GM12872 (cell line): Measurements from ENCODE around the gene CXCR4.

Experiments
- CTCF ChIP-seq: IDR thresholded peaks from 3 replicates; pipeline ENCODE4 v1.5.1; 2011; ENCODE audit warnings: low read depth, mild to moderate bottlenecking, low read length, moderate library complexity; ENCODE audit not compliant: insufficient read depth

CXCR4 gene

GRCh38 chr2:136125236-136125635, 7.3 kb upstream of the CXCR4 start:
- no peak for TF ChIP-seq CTCF

GRCh38 chr2:136124805-136125204, 6.9 kb upstream of the CXCR4 start:
- TF ChIP-seq CTCF, result no peak

DNA sequence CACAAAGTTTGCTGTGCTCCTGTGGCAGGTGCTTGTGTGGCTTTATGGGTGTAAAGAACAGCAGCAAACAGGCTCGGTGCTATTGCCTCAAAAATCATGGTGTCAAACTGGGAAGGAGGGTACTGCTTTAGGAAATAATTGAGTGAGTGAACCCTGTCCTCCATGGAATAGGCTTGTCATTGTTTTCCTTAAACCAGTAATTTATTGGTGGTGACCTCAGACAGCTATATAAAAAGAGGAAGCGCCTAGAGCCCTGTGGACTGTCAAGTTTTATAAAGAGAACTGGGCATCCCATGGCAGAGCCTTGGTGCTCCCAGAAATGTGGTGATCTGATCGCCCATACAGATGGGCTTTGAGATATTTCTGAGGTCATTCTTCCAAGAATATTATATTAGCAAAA, 4.7 kb upstream of the CXCR4 start:
- no peak for TF ChIP-seq CTCF

- no peak for TF ChIP-seq CTCF
Observed at GRCh38 chr2:136121204-136121910, 3.4 kb upstream of the CXCR4 start.

DNA sequence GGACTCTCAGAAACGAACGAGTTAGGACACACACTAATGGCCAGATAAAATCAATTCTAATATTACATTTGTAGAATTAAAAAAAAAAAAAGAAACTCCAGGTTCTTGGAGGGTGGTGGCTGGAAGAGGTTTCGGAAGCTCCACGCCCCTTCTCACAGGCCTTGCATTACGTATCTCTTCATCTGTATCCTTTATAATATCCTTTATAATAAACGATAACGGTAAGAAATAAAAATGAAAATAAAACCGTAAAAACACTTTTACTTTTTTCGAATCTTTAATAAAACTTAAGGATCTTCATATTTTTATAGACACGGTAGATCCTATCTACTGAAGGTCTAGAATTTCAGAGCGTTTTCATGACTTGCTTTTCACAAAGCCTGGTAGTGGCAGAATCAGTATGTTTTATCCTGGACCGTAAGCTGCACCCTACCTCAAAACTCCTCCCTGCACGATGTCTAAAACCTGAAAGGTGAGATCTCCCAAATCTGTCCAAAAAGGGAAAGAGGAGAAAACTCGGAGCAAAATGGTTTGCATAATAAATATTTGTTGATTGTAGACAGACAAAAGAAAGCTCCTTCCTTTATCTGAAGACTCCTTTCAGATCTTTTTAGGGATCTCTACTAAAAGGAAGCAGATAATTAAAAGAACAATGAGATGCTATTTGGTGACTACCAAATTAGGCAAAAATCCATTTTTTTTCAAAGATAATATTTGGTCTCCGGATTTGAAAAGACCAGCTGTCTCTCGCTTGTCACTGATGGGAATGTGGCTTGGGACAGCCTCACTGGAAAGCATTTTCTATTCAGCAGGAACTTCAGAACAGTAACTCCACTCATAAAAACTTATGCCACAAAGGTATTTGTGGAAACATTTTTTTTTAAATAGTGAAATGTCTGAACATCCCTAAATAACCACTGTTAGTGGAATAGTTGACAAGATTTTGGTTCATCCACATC, 2.0 kb upstream of the CXCR4 start:
- TF ChIP-seq CTCF, result no peak

DNA sequence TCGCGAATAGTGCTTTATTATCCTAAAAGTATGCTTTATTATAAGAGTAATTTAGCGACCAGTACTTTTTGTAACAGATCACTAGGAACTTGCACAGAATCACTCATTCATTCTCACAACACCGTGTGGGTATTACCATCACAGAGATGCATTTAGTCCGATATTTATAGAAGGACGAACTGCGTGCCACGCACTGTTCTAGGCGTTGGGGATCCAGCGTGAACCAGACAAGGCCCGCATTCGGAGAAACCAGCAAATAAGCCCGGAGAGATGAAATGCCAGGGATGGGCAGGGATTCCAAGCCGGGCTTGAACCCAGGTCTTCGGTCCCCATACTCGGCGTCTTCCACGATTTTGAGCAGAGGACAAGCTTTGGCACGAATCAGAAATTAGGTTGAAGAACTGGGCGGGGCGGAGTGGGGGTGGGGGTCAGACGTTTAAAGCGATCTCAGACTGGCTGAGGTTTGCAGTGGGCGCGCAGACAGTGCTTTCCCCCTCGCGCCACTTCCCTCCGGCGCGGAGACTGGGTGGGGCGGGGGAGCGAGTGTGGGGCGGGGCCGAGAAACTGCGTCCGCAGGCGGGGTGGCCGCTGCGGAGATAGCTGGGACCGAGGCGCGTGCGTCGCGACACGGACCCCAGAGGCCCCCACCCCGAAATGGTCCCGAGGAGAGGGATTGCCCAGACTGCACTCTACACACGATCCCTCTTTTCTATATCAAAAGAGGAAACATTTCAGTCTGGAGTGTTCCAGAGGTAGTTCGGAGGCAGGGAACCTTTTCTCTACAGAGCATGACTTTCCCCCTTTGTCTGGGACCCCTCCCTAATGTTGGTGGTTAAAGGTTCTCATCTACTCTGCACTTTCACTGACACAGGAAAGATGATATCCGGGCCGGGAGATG, 1.1 kb upstream of the CXCR4 start:
- TF ChIP-seq CTCF, result no peak

DNA sequence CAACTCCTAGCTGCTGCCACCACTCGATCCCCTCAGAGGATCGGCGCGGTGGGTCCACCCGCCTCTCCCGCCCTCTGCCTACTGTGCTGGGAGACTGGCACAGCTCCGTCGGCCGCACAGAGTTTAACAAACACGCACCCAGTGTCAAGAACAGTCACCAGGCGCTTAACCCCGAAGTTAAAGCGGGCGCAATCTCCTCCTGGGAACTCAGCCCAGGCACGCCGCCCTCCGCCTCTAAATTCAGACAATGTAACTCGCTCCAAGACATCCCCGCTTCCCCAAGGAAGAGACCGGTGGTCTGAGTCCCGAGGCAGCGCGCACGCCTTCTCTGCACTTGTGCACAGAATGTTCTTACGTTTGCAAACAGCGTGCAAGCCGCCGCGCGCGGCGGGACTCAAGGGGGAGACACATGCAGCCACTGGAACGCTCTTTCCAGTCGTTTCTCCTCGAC, 533 bp downstream of the CXCR4 start:
- TF ChIP-seq CTCF, result no peak; the same call in 2 of the 3 replicates
